Dedifferentiated amniotic fluid mesenchymal stem cell (primary cell): ENCODE results near the gene DTX1.
"Not testable (repeated sequence)": the region's sequence is repeated elsewhere in the genome, so short reads cannot be mapped to it uniquely, and the experiment has no call there.

ENCODE experiments used
- DNase-seq: peaks from one replicate; pipeline ENCODE4 v3.0.0-alpha.2; 2016; ENCODE audit errors: extremely low spot score

The DTX1 gene

GRCh38 chr12:113114447-113115178, 58.1 kb downstream of the DTX1 start:
- no peak for DNase-seq

GRCh38 chr12:113115455-113116126, 59.1 kb downstream of the DTX1 start:
- DNase-seq: no peak

- DNase-seq: no peak
These were observed 60.3 kb downstream of the DTX1 start for GRCh38 chr12:113116875-113117274.

- DNase-seq: not testable (repeated sequence)
These were observed 61.2 kb downstream of the DTX1 start for GRCh38 chr12:113117684-113118083.

GRCh38 chr12:113118142-113118541, 61.6 kb downstream of the DTX1 start:
- DNase-seq: no peak

- no peak for DNase-seq
These were observed 63.6 kb downstream of the DTX1 start for GRCh38 chr12:113119980-113120669.

GRCh38 chr12:113120670-113121370, 64.3 kb downstream of the DTX1 start:
- DNase-seq: no peak

GRCh38 chr12:113127791-113128199, 71.3 kb downstream of the DTX1 start:
- no peak for DNase-seq

- no peak for DNase-seq
These were observed 72.5 kb downstream of the DTX1 start for GRCh38 chr12:113128802-113129663.

- DNase-seq: no peak
These were observed 73.3 kb downstream of the DTX1 start for GRCh38 chr12:113129664-113130456.

GRCh38 chr12:113130457-113131135, 74.1 kb downstream of the DTX1 start:
- DNase-seq: no peak

GRCh38 chr12:113131556-113131955, 75.0 kb downstream of the DTX1 start:
- no peak for DNase-seq

- no peak for DNase-seq
These were observed 76.5 kb downstream of the DTX1 start for GRCh38 chr12:113133036-113133435.

- DNase-seq: no peak
These were observed 77.1 kb downstream of the DTX1 start for GRCh38 chr12:113133666-113134065.

- no peak for DNase-seq
These were observed 77.5 kb downstream of the DTX1 start for GRCh38 chr12:113134071-113134470.

- DNase-seq: no peak
These were observed 78.0 kb downstream of the DTX1 start for GRCh38 chr12:113134521-113134951.

GRCh38 chr12:113135178-113136127, 78.9 kb downstream of the DTX1 start, which contains the start of gene RASAL1:
Gene RASAL1 (minus strand): TSS chr12:113135761. CDS start chr12:113135462, 299 bp downstream.
- no peak for DNase-seq
